ENCODE results near the gene LRP2BP.

LRP2BP gene

DNA sequence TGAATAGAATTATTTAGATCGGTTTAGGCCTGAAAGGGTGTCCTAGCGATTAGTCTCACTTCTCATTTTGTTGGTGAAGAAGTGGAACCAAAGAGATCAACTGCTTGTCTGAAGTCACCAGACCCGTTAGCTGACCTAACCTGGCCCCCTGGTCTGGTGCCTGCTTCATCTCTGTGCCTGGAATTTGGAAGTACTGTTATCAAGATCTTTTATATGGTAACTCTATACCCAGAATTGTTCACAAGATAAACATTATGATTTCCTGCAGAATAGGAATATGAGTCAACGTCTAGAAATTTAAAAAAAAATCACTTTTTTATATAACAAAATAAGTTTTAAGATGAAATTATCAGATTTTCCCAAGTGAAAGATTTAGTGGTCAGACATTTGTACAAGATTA, 37.2 kb downstream of the LRP2BP start:
- in situ Hi-C loops (cut with HindIII; ENCODE audit: low sequenced_read_pairs): no loop called here
- peak; percentile 83 for DNase-seq (ENCODE audit: low read depth, low spot score)
- no peak overlapping the region for H3K4me3 ChIP-seq (ENCODE audit: low read depth, low read length)
- TF ChIP-seq, protein P1, sequence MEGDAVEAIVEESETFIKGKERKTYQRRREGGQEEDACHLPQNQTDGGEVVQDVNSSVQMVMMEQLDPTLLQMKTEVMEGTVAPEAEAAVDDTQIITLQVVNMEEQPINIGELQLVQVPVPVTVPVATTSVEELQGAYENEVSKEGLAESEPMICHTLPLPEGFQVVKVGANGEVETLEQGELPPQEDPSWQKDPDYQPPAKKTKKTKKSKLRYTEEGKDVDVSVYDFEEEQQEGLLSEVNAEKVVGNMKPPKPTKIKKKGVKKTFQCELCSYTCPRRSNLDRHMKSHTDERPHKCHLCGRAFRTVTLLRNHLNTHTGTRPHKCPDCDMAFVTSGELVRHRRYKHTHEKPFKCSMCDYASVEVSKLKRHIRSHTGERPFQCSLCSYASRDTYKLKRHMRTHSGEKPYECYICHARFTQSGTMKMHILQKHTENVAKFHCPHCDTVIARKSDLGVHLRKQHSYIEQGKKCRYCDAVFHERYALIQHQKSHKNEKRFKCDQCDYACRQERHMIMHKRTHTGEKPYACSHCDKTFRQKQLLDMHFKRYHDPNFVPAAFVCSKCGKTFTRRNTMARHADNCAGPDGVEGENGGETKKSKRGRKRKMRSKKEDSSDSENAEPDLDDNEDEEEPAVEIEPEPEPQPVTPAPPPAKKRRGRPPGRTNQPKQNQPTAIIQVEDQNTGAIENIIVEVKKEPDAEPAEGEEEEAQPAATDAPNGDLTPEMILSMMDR (IDR thresholded peaks at IDR 0.05; ENCODE audit: low read depth, low read length): no peak

DNA sequence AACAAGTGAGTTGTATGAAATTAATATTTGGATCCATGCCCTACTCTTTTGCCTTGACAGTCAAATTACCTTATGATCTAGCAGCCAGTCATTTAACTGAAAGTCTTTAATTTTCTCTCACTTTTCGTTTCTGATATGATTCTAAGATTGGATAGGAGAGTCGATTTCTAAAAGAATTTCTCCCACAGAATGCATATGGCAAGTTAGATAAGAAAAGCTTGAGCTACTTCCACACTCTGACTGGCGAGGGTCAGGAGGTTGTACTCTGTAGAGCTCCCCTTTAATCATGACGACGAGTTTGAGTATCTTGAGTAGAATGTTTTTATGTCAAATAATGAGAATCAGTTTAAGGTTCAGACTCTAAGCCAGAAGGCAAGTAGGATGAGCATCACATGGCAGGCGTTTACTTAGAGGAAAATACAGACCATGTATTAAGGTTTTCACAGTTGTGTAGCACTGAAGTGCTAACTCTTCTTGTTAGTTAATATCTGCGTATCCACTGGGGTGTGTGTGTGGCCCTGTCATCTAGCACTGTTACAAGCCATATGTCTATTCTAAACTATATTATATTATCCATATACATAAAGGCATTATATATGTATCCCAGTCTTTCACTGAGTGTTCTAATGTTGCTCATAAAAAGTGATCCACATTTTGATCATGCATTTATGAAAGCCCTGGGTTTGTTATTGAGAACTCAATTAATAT, 37.8 kb downstream of the LRP2BP start:
- DNase-seq (ENCODE audit: low read depth, low spot score): no peak
- in situ Hi-C loops (cut with HindIII; ENCODE audit: low sequenced_read_pairs): no loop called here
- TF ChIP-seq, protein P1 (IDR thresholded peaks at IDR 0.05; ENCODE audit: low read depth, low read length): no peak
- no peak overlapping the region for H3K4me3 ChIP-seq (ENCODE audit: low read depth, low read length)

DNA sequence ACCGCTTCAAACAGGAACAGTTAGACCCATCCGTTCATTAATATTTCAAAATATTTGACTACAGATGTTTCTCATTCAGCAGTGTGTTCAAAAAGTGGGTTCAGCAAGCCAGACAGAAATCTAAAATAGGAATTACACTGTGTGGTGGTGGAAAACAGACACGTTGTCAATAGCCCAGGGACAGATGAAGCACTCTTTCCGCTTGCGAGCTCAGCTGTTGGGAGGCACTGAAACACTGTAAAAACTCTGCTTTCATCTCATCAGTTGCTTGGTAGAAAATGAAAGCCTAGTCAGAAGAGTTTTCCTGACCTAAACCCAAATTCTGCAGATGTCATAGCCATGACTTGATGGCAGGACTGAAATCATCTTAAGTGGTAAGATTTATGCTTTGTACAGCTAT, 38.5 kb downstream of the LRP2BP start:
- H3K4me3 ChIP-seq (ENCODE audit: low read depth, low read length): no peak overlapping the region
- no peak for DNase-seq (ENCODE audit: low read depth, low spot score)
- in situ Hi-C loops (cut with HindIII; ENCODE audit: low sequenced_read_pairs): no loop called here
- TF ChIP-seq, protein P1 (IDR thresholded peaks at IDR 0.05; ENCODE audit: low read depth, low read length): no peak

DNA sequence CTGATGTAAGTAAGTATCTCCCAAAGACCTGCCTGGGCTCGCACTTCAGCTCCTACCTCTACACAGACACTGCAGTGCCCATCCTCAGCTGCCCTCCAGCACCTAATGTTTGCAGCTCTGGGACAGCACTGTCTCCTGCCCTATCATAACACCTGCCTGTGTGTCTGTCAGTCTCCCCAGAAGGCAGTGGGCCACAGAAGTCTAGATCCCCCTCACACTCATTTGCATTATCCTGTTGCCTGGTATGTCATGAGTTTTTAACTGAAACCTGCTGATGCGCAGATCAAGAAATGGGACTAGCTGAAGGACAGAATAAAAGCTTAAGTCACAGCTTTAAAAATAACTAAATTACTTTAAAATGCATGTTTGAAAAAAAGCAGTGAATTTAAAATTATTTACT, 43.0 kb downstream of the LRP2BP start:
- no peak overlapping the region for H3K4me3 ChIP-seq (ENCODE audit: low read depth, low read length)
- no peak for DNase-seq (ENCODE audit: low read depth, low spot score)
- TF ChIP-seq, protein P1 (IDR thresholded peaks at IDR 0.05; ENCODE audit: low read depth, low read length): no peak
- in situ Hi-C loops (cut with HindIII; ENCODE audit: low sequenced_read_pairs): no loop called here

DNA sequence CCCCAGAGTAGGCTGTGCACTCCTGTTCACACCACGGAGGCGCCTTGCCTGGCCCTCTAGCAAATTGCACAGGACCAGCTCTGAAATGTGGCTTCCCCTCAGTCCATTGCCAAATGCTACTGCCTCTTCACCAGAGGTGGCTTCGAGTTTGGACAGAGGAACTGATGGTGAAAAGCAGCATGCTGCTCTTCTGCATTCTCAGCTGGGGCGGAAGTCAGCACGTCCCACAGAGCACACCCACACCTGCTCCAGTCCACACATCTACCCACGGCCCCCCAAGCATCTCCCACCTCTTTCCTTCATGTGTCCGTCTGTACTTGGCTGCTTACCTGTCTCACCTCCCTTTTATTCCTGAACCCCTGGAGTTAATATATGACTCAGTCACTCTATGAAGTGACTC, 43.5 kb downstream of the LRP2BP start:
- no peak overlapping the region for H3K4me3 ChIP-seq (ENCODE audit: low read depth, low read length)
- no peak for DNase-seq (ENCODE audit: low read depth, low spot score)
- TF ChIP-seq, protein P1 (IDR thresholded peaks at IDR 0.05; ENCODE audit: low read depth, low read length): no peak
- in situ Hi-C loops (cut with HindIII; ENCODE audit: low sequenced_read_pairs): no loop called here

DNA sequence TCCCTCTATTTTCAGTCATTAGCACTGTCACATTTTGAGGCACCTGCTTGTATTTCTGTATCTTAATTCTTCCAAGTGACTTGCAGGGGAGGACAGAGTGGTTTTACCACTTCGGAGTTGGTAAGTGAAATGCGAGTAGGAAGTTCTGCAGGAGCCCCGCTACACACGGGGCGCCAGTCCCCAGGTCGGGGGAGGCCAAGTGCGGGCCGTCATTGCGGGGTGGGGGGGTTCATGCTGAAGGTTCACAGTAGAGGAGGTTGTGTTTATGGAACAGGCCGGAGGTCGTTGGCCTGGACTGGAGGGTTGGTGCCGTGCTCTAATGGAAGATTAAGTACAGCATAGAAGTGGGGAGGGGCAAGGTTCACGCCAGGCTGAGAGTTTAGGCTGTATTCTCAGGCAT, 44.0 kb downstream of the LRP2BP start:
- no peak for DNase-seq (ENCODE audit: low read depth, low spot score)
- TF ChIP-seq, protein P1 (IDR thresholded peaks at IDR 0.05; ENCODE audit: low read depth, low read length): no peak
- H3K4me3 ChIP-seq (ENCODE audit: low read depth, low read length): no peak overlapping the region
- in situ Hi-C loops (cut with HindIII; ENCODE audit: low sequenced_read_pairs): no loop called here
